Measurements from ENCODE around the gene OR4E1.
"Not testable (repeated sequence)": the region's sequence is repeated elsewhere in the genome, so short reads cannot be mapped to it uniquely, and the experiment has no call there.

Gene OR4E1, protein sequence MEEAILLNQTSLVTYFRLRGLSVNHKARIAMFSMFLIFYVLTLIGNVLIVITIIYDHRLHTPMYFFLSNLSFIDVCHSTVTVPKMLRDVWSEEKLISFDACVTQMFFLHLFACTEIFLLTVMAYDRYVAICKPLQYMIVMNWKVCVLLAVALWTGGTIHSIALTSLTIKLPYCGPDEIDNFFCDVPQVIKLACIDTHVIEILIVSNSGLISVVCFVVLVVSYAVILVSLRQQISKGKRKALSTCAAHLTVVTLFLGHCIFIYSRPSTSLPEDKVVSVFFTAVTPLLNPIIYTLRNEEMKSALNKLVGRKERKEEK

DNA sequence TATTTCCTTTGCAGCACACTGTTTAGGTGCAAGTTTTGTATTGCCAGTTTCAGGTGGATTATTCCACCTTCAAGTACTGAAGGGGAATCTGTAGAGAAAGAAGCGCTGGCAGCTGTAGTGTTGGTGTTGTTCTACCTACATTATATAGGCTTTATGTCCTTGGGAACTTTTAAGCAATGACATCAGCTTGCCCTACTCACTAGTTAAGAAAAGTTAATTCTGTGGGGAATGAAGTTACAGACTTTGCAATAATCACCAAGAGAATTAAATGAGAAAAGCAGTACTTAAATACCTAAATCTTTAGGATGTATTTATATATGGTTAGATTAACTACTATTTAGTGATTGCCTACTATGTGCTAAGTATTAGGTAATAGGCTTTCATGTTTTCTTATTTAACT is at the start of gene OR4E1:
TSS of gene OR4E1 (minus strand) at position 101 of the 400 bp plus-strand sequence. CDS start 2,883 bp downstream, outside the sequence.
- H3K27ac Mint-ChIP-seq = no peak within 1 kb of the TSS
- DNase-seq (ENCODE audit: low spot score) = no peak
- no peak within 1 kb of the TSS for H3K4me3 Mint-ChIP-seq
- H3K27me3 Mint-ChIP-seq (ENCODE audit: low read depth) = peaks cover 14% of the 10 kb centered on the region
- H3K4me1 Mint-ChIP-seq (ENCODE audit: low read depth) = no peaks in the 10 kb centered on the region
- peaks cover 5% of the 10 kb centered on the region for H3K9me3 Mint-ChIP-seq
- H3K36me3 Mint-ChIP-seq (ENCODE audit: low read depth) = no peaks in the 10 kb centered on the region

DNA sequence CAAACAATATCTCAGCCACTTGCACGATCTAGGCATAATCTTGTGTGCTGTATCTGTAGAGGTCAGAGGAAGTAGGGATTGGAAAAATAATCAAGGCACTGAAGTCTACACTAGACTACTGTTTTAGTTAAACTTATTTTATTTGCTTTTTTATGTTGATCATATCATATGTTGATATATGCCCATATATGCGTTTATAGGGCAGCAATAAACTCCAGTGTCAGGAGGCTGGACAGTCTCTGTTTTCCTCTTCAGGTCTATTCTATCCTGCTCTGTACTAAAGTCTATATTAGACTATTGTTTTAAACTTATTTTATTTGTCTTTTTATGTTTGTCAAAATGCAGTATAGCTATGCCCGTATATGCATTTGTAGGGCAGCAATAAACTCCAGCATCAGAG is 47.9 kb upstream of the OR4E1 start:
- no peaks in the 10 kb centered on the region for H3K36me3 Mint-ChIP-seq (ENCODE audit: low read depth)
- no peak overlapping the region for H3K27ac Mint-ChIP-seq
- H3K9me3 Mint-ChIP-seq = no peaks in the 10 kb centered on the region

DNA sequence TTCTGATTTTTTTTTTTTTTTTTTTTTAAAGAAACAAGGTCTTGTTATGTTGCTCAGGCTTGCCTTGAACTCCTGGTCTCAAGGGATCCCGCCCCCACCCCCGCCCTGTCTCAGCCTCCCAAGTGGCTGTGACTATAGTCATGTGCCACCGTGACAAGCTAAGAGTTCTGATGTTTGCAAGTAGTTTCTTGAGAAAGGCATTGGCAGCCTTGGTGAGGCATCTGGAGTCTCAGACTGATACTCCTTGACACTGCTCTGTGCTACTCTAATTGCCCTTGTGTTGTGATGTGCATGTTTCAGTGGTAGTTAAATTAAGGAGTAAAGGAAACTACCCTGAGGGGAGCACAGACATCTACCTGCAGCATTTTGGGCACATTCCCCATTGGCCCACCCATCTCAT is 46.2 kb upstream of the OR4E1 start:
- no peaks in the 10 kb centered on the region for H3K9me3 Mint-ChIP-seq
- H3K27me3 Mint-ChIP-seq (ENCODE audit: low read depth) = peaks cover 33% of the 10 kb centered on the region
- no peaks in the 10 kb centered on the region for H3K4me1 Mint-ChIP-seq (ENCODE audit: low read depth)
- no peak for DNase-seq (ENCODE audit: low spot score)
- no peaks in the 10 kb centered on the region for H3K36me3 Mint-ChIP-seq (ENCODE audit: low read depth)
- no peak overlapping the region for H3K4me3 Mint-ChIP-seq
- no peak overlapping the region for H3K27ac Mint-ChIP-seq

More for the DNA sequence above, 47.9 kb upstream of the OR4E1 start:
- DNase-seq (ENCODE audit: low spot score) = no peak
- Mint-ChIP-seq H3K4me1 (ENCODE audit: low read depth) (no peaks in the 10 kb centered on the region), H3K4me3 (no peak overlapping the region), H3K27me3 (ENCODE audit: low read depth) (peaks cover 32% of the 10 kb centered on the region)

DNA sequence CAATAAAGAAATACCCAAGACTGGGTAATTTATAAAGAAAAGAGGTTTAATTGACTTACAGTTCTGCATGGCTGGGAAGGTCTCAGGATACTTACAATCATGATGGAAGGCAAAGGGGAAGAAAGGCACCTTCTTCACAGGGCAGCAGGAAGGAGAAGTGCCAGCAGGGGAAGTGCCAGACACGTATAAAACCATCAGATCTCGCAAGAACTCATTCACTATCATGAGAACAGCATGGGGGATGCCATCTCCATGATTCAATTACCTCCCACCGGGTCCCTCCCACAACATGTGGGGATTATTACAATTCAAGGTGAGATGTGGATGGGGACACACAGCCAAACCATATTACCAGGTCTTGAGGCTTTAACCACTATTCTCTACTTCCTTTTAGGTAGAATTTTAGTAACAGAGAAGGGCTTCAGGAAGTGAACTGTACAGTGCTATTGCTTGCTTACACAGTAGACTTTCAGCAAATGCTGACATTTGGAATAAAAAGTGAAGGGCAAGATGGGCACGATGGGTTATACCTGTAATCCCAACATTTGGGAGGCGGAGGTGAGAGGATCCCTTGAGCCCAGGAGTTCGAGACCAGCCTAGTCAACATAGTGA is 40.8 kb upstream of the OR4E1 start:
- Mint-ChIP-seq H3K4me3 (peak overlapping the region; percentile 16), H3K36me3 (ENCODE audit: low read depth) (no peaks in the 10 kb centered on the region), H3K4me1 (ENCODE audit: low read depth) (peaks cover 5% of the 10 kb centered on the region), H3K27me3 (ENCODE audit: low read depth) (peaks cover 28% of the 10 kb centered on the region), H3K9me3 (no peaks in the 10 kb centered on the region), H3K27ac (peak overlapping the region; percentile 37)
- no peak for DNase-seq (ENCODE audit: low spot score)

DNA sequence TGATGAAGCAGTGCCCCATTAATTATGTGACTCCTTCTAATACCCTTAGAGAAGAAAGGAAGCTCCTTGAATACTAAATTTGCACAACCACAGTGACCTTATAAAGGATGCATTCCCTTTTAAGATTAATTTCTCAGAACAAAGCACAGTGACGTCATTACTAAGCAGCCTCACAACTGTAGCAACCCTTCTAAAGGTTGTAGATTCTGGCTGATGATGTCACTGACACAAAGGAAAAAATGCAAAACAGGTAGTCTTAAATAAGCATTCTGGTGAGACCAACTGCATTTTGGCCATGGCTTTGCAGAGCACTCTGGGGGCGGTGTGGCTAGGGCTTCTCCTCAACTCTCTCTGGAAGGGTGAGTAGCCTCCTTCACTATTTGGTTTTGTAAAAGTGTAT is 38.4 kb upstream of the OR4E1 start:
- Mint-ChIP-seq H3K9me3 (no peaks in the 10 kb centered on the region), H3K4me3 (peak overlapping the region; percentile 27), H3K27ac (peak overlapping the region; percentile 28), H3K4me1 (ENCODE audit: low read depth) (peaks cover 5% of the 10 kb centered on the region), H3K36me3 (ENCODE audit: low read depth) (no peaks in the 10 kb centered on the region), H3K27me3 (ENCODE audit: low read depth) (peaks cover 16% of the 10 kb centered on the region)
- no peak for DNase-seq (ENCODE audit: low spot score)

DNA sequence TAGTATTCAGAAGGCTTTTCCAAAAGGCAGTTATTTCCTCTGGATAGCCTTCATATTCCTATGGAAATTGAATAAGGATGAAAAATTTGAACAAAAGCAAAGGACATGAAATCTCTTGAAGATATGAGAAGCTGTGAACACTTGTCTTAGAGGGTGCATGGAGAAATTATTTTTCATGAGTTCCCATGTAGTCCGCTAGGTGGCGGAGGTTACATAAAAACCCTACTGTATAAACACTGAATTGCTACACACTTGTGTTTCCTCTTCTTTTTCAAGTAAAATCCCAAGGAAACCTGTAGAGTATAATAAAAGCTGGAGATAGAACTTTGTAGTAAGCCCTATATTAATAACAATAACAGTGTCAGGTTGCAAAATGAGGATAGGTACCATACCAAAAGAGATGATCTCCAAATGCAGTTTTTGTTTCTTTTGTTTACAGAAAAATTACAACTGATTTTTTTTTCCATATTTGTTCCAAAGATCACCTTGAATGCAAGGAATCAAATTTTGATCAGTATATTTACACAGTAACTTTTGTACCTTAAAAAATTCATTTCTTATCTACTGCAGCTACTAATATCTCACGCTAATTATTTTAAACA is 37.8 kb upstream of the OR4E1 start:
- DNase-seq (ENCODE audit: low spot score) = no peak
- Mint-ChIP-seq H3K36me3 (ENCODE audit: low read depth) (no peaks in the 10 kb centered on the region), H3K4me1 (ENCODE audit: low read depth) (peaks cover 5% of the 10 kb centered on the region), H3K27ac (no peak overlapping the region), H3K9me3 (peaks cover 4% of the 10 kb centered on the region), H3K4me3 (no peak overlapping the region), H3K27me3 (ENCODE audit: low read depth) (peaks cover 17% of the 10 kb centered on the region)

DNA sequence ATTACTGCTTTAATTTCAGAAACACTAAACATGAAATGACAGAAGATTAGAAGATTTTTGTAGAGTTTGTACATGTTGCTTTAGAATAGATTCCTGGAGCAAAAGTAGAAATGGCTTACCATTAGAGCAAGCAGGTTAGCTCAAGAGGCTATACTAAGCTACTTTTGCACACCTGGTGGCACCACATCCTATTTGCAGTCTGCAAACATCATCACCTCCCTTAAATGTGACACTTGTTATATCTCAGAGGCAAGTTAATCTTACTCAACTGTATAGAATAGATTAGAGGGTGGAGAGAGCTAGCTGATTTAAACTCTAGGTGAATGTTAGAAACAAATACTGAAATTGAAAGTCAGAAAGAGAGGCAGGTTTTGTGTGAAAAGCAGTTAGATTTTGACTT is 30.7 kb upstream of the OR4E1 start:
- Mint-ChIP-seq H3K36me3 (ENCODE audit: low read depth) (no peaks in the 10 kb centered on the region), H3K4me1 (ENCODE audit: low read depth) (peaks cover 13% of the 10 kb centered on the region), H3K27ac (no peak overlapping the region), H3K4me3 (no peak overlapping the region), H3K27me3 (ENCODE audit: low read depth) (peaks cover 20% of the 10 kb centered on the region), H3K9me3 (peaks cover 4% of the 10 kb centered on the region)
- no peak for DNase-seq (ENCODE audit: low spot score)

DNA sequence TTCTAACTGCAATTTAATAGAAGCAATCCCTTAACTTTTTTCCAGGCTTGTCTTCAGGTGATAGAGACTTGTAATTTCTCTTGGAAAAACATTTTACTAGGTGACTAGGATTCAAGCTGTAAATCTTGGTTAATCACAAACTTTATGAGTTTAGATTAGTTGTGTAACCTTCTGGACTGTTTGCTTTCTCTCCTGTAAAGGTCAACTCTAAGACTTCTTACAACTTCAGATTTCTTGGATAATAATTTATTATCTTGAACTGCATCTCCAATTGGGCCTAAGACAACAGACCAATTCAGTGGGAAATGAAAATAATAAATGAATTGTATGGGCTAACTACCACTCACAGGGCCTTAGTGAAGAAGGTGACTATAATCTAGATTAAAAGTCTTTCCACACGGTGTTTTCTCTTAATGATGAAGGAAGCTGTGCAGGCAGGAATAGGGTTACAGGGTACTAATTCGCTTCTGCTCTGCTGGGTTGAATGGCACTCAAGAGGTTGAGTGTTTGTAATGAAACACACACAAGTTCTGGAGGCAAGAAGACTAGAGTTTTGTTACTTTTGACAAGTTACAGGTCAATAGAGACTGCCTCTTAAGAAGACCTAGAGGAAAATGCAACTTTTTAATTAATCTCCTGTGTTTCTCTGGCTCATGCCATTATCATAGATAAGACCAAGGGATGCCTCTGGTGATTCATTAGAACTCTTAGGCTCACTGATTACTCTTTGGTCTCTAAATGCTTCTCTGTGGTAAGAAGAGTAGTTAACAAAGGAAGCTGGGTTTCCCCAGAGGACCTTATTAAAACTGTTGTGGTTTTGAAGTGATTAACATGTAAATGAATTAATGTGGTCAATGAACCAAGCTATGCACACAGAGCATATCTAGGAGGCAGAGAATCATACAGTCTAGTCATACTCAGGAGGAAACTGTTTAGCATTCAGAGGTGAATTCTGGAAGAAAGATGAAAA is 30.0 kb upstream of the OR4E1 start:
- Mint-ChIP-seq H3K9me3 (peaks cover 4% of the 10 kb centered on the region), H3K4me1 (ENCODE audit: low read depth) (peaks cover 13% of the 10 kb centered on the region), H3K4me3 (no peak overlapping the region), H3K27ac (no peak overlapping the region), H3K36me3 (ENCODE audit: low read depth) (no peaks in the 10 kb centered on the region), H3K27me3 (ENCODE audit: low read depth) (peaks cover 22% of the 10 kb centered on the region)
- DNase-seq (ENCODE audit: low spot score) = no peak

DNA sequence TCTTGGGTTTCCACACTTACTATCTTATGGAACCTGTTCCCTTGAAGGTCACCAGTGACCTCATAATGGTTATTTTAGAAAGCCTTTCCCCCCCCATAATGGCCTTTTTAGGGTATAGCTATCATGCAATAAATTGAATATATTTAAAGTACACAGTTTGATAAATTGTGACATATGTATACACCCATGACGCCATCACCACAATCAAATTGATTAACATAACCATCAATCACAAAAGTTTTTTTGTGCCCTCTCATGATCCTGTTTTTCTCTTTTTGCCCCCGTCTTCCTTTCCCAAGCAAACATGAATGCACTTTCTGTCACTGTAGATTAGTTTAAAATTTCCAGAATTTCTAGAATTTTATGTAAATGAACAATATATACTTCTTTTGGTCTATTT is 28.7 kb upstream of the OR4E1 start:
- H3K27ac Mint-ChIP-seq = no peak overlapping the region
- H3K4me3 Mint-ChIP-seq = no peak overlapping the region
- peaks cover 4% of the 10 kb centered on the region for H3K9me3 Mint-ChIP-seq
- peaks cover 13% of the 10 kb centered on the region for H3K4me1 Mint-ChIP-seq (ENCODE audit: low read depth)
- peaks cover 22% of the 10 kb centered on the region for H3K27me3 Mint-ChIP-seq (ENCODE audit: low read depth)
- no peak for DNase-seq (ENCODE audit: low spot score)
- H3K36me3 Mint-ChIP-seq (ENCODE audit: low read depth) = no peaks in the 10 kb centered on the region

DNA sequence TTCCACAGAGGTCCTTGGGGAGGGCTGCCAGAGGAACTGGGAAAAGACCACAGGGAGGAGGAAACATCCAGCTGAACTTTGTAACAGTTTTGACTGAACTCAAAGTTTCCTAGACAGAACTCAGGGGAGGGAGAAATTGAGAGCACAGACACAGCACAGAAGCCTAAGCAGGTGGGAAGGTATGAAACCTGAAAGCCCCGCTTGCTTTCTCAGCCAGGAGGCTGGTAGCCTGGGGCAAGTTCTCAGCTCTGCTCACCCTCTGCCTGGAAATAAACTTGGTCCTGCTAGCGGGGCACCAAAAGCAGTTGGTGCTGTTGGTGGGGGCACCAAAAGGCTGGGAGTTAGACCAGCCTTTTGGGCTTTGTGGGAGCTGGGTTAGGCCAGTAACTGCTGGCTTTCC is 25.9 kb upstream of the OR4E1 start:
- Mint-ChIP-seq H3K27ac (no peak overlapping the region), H3K4me3 (no peak overlapping the region), H3K4me1 (ENCODE audit: low read depth) (peaks cover 10% of the 10 kb centered on the region), H3K9me3 (no peaks in the 10 kb centered on the region), H3K36me3 (ENCODE audit: low read depth) (no peaks in the 10 kb centered on the region), H3K27me3 (ENCODE audit: low read depth) (peaks cover 12% of the 10 kb centered on the region)
- DNase-seq (ENCODE audit: low spot score) = no peak

DNA sequence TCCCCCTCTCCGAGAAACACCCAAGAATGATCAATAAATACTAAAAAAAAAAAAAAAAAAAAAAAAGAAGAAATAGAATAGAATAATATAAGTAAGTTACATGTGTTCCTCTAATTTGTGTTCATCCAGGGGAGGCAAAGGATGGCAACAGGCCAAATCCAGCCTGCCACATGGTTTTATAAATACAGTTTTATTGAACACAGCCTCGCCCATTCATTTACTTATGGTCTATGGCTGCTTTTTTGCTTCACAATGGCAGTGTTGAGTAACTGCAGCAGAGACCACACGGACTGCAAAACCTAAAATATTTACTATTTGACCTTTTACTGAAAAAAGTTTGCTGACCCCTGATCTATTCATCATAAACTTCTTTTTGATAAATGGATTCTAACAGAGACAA is 24.9 kb upstream of the OR4E1 start:
- not testable (repeated sequence) for DNase-seq (ENCODE audit: low spot score); H3K4me1 Mint-ChIP-seq (ENCODE audit: low read depth); H3K27ac Mint-ChIP-seq; H3K36me3 Mint-ChIP-seq (ENCODE audit: low read depth); H3K4me3 Mint-ChIP-seq; H3K9me3 Mint-ChIP-seq
- H3K27me3 Mint-ChIP-seq (ENCODE audit: low read depth) = peaks cover 12% of the 10 kb centered on the region

DNA sequence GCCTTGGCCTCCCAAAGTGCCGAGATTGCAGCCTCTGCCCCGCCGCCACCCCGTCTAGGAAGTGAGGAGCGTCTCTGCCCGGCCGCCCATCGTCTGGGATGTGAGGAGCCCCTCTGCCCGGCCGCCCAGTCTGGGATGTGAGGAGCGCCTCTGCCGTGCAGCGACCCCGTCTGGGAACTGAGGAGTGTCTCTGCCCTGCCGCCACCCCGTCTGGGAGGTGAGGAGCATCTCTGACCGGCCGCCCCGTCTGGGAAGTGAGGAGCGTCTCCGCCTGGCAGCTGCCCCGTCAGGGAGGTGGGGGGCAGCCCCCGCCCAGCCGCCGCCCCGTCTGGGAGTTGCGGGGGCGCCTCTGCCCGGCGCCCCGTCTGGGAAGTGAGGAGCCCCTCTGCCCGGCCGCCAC is 24.0 kb upstream of the OR4E1 start:
- not testable (repeated sequence) for DNase-seq (ENCODE audit: low spot score); H3K27ac Mint-ChIP-seq; H3K9me3 Mint-ChIP-seq; H3K4me1 Mint-ChIP-seq (ENCODE audit: low read depth); H3K36me3 Mint-ChIP-seq (ENCODE audit: low read depth); H3K4me3 Mint-ChIP-seq
- H3K27me3 Mint-ChIP-seq (ENCODE audit: low read depth) = peaks cover 15% of the 10 kb centered on the region

DNA sequence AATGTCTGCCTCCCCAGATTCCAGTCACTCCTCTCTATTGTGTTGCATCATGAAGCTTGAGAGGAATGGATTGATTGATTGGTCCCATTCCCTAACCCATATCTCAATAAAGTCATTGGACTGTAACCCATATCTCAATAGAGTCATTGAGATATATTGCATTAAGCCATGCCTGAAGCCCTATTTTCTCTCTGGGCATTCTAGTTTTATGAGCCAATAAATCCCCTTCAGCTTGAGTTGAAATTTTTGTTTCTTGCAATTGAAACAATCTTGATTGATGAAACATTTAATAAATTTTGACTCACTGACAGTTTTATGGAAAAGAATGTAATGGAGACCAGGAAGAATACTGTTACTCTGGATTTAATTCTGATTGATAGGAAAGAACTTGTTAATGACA is 20.8 kb upstream of the OR4E1 start:
- no peak for DNase-seq (ENCODE audit: low spot score)
- Mint-ChIP-seq H3K9me3 (no peaks in the 10 kb centered on the region), H3K36me3 (ENCODE audit: low read depth) (no peaks in the 10 kb centered on the region), H3K4me1 (ENCODE audit: low read depth) (no peaks in the 10 kb centered on the region), H3K27ac (no peak overlapping the region), H3K27me3 (ENCODE audit: low read depth) (peaks cover 11% of the 10 kb centered on the region), H3K4me3 (no peak overlapping the region)

DNA sequence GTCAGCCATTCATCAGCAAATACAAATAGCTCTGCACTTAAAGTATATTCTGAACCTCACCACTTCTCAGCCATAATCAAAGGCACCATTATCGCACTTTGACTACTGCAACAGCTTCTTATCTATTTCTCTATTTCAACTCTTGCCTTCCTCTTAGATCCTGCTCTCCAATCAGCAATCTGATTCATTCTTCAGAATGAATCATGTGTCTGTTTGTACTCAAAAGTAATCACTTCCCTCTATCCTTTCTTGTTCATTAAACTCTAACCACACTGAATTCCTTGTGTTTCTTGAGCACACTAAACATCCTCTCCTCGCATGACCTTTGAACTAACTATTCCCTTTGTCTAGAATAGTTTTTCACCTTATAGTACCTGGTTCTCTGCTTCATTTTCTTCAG is 12.8 kb upstream of the OR4E1 start:
- DNase-seq (ENCODE audit: low spot score) = no peak
- no peak overlapping the region for H3K4me3 Mint-ChIP-seq
- H3K9me3 Mint-ChIP-seq = no peaks in the 10 kb centered on the region
- H3K27ac Mint-ChIP-seq = no peak overlapping the region
- no peaks in the 10 kb centered on the region for H3K36me3 Mint-ChIP-seq (ENCODE audit: low read depth)
- no peaks in the 10 kb centered on the region for H3K4me1 Mint-ChIP-seq (ENCODE audit: low read depth)
- H3K27me3 Mint-ChIP-seq (ENCODE audit: low read depth) = peaks cover 6% of the 10 kb centered on the region
